Measurements from ENCODE around the gene TSKU. TPM values are rescaled to one million over a fixed set of nuclear protein-coding genes. Genes with fewer than 3 reads are reported as not detected.

Gene TSKU
- total and polyA plus RNA-seq, 2 experiments from 2014 or later: 11.7 to 31.1 TPM

DNA sequence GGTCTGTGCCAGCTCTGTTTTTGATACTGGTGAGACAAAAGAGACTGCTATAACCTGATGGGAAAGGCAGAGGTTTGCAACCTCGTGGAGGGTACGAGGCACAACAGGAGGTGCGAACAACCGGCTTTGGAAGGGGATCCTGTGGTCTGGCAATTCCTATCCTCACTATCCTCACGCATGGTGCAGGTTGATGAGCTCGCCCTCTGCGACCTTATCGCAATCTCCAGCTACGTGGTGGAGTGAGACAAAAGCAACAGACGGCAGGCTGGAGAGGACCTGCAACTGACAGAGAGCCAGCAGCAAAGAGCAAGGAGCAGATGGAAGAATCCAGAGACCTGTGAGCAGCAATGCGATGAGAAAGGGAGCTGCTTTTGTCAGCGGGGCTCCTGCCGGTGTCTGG lies 47.3 kb upstream of the TSKU start:
- peaks cover 20% of the 10 kb centered on the region for H3K27me3 Mint-ChIP-seq (ENCODE audit: insufficient read depth, low read depth, poor library complexity)
- ATAC-seq (no peak), DNase-seq (ENCODE audit: low spot score) (no peak)
- peak overlapping the region; percentile 76 for H2AFZ ChIP-seq
- H3K79me2 ChIP-seq (replicated peaks; ENCODE audit: insufficient read depth): no peaks in the 10 kb centered on the region
- no peaks in the 10 kb centered on the region for H3K9me2 ChIP-seq (ENCODE audit: insufficient read depth)
- no peaks in the 10 kb centered on the region for H3K27me3 ChIP-seq (ENCODE audit: insufficient read depth)
- no peaks in the 10 kb centered on the region for H3K36me3 ChIP-seq (ENCODE audit: insufficient read depth)
- no peak overlapping the region for H3K27ac Mint-ChIP-seq
- TF ChIP-seq, protein P1, sequence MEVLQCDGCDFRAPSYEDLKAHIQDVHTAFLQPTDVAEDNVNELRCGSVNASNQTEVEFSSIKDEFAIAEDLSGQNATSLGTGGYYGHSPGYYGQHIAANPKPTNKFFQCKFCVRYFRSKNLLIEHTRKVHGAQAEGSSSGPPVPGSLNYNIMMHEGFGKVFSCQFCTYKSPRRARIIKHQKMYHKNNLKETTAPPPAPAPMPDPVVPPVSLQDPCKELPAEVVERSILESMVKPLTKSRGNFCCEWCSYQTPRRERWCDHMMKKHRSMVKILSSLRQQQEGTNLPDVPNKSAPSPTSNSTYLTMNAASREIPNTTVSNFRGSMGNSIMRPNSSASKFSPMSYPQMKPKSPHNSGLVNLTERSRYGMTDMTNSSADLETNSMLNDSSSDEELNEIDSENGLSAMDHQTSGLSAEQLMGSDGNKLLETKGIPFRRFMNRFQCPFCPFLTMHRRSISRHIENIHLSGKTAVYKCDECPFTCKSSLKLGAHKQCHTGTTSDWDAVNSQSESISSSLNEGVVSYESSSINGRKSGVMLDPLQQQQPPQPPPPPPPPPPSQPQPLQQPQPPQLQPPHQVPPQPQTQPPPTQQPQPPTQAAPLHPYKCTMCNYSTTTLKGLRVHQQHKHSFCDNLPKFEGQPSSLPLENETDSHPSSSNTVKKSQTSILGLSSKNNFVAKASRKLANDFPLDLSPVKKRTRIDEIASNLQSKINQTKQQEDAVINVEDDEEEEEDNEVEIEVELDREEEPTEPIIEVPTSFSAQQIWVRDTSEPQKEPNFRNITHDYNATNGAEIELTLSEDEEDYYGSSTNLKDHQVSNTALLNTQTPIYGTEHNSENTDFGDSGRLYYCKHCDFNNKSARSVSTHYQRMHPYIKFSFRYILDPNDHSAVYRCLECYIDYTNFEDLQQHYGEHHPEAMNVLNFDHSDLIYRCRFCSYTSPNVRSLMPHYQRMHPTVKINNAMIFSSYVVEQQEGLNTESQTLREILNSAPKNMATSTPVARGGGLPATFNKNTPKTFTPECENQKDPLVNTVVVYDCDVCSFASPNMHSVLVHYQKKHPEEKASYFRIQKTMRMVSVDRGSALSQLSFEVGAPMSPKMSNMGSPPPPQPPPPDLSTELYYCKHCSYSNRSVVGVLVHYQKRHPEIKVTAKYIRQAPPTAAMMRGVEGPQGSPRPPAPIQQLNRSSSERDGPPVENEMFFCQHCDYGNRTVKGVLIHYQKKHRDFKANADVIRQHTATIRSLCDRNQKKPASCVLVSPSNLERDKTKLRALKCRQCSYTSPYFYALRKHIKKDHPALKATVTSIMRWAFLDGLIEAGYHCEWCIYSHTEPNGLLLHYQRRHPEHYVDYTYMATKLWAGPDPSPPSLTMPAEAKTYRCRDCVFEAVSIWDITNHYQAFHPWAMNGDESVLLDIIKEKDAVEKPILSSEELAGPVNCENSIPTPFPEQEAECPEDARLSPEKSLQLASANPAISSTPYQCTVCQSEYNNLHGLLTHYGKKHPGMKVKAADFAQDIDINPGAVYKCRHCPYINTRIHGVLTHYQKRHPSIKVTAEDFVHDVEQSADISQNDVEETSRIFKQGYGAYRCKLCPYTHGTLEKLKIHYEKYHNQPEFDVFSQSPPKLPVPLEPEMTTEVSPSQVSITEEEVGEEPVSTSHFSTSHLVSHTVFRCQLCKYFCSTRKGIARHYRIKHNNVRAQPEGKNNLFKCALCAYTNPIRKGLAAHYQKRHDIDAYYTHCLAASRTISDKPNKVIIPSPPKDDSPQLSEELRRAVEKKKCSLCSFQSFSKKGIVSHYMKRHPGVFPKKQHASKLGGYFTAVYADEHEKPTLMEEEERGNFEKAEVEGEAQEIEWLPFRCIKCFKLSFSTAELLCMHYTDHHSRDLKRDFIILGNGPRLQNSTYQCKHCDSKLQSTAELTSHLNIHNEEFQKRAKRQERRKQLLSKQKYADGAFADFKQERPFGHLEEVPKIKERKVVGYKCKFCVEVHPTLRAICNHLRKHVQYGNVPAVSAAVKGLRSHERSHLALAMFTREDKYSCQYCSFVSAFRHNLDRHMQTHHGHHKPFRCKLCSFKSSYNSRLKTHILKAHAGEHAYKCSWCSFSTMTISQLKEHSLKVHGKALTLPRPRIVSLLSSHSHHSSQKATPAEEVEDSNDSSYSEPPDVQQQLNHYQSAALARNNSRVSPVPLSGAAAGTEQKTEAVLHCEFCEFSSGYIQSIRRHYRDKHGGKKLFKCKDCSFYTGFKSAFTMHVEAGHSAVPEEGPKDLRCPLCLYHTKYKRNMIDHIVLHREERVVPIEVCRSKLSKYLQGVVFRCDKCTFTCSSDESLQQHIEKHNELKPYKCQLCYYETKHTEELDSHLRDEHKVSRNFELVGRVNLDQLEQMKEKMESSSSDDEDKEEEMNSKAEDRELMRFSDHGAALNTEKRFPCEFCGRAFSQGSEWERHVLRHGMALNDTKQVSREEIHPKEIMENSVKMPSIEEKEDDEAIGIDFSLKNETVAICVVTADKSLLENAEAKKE (CRISPR knock-in tag; IDR thresholded peaks at IDR 0.05): no peak
- TF ChIP-seq NANOG (IDR thresholded peaks at IDR 0.05; ENCODE audit: borderline replicate concordance) (no peak), ZNF114 (CRISPR knock-in tag; IDR thresholded peaks at IDR 0.05) (no peak), STAT1 (IDR thresholded peaks at IDR 0.05; ENCODE audit: unreplicated experiment) (no peak), EZH2 (IDR thresholded peaks at IDR 0.05; ENCODE audit: low read depth, unreplicated experiment) (no peak), CREB1 (CRISPR knock-in tag; IDR thresholded peaks at IDR 0.05; ENCODE audit: low read depth) (no peak), ZNF331 (CRISPR knock-in tag; IDR thresholded peaks at IDR 0.05; ENCODE audit: low read depth) (no peak), EZH2phosphoT487 (IDR thresholded peaks at IDR 0.05; ENCODE audit: unreplicated experiment) (no peak), POLR2AphosphoS5 (IDR thresholded peaks at IDR 0.05; ENCODE audit: low read depth) (no peak), JUNB (IDR thresholded peaks at IDR 0.05; ENCODE audit: unreplicated experiment) (no peak)
- TF ChIP-seq, protein P2, sequence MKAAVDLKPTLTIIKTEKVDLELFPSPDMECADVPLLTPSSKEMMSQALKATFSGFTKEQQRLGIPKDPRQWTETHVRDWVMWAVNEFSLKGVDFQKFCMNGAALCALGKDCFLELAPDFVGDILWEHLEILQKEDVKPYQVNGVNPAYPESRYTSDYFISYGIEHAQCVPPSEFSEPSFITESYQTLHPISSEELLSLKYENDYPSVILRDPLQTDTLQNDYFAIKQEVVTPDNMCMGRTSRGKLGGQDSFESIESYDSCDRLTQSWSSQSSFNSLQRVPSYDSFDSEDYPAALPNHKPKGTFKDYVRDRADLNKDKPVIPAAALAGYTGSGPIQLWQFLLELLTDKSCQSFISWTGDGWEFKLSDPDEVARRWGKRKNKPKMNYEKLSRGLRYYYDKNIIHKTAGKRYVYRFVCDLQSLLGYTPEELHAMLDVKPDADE (IDR thresholded peaks at IDR 0.05): no peak
- TF ChIP-seq, protein P3, sequence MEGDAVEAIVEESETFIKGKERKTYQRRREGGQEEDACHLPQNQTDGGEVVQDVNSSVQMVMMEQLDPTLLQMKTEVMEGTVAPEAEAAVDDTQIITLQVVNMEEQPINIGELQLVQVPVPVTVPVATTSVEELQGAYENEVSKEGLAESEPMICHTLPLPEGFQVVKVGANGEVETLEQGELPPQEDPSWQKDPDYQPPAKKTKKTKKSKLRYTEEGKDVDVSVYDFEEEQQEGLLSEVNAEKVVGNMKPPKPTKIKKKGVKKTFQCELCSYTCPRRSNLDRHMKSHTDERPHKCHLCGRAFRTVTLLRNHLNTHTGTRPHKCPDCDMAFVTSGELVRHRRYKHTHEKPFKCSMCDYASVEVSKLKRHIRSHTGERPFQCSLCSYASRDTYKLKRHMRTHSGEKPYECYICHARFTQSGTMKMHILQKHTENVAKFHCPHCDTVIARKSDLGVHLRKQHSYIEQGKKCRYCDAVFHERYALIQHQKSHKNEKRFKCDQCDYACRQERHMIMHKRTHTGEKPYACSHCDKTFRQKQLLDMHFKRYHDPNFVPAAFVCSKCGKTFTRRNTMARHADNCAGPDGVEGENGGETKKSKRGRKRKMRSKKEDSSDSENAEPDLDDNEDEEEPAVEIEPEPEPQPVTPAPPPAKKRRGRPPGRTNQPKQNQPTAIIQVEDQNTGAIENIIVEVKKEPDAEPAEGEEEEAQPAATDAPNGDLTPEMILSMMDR (conservative IDR thresholded peaks at IDR 0.05; ENCODE audit: low read depth in 2 of 2): no peak
- TF ChIP-seq, protein P4, sequence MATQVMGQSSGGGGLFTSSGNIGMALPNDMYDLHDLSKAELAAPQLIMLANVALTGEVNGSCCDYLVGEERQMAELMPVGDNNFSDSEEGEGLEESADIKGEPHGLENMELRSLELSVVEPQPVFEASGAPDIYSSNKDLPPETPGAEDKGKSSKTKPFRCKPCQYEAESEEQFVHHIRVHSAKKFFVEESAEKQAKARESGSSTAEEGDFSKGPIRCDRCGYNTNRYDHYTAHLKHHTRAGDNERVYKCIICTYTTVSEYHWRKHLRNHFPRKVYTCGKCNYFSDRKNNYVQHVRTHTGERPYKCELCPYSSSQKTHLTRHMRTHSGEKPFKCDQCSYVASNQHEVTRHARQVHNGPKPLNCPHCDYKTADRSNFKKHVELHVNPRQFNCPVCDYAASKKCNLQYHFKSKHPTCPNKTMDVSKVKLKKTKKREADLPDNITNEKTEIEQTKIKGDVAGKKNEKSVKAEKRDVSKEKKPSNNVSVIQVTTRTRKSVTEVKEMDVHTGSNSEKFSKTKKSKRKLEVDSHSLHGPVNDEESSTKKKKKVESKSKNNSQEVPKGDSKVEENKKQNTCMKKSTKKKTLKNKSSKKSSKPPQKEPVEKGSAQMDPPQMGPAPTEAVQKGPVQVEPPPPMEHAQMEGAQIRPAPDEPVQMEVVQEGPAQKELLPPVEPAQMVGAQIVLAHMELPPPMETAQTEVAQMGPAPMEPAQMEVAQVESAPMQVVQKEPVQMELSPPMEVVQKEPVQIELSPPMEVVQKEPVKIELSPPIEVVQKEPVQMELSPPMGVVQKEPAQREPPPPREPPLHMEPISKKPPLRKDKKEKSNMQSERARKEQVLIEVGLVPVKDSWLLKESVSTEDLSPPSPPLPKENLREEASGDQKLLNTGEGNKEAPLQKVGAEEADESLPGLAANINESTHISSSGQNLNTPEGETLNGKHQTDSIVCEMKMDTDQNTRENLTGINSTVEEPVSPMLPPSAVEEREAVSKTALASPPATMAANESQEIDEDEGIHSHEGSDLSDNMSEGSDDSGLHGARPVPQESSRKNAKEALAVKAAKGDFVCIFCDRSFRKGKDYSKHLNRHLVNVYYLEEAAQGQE (IDR thresholded peaks at IDR 0.05; ENCODE audit: unreplicated experiment): no peak
- H3K4me3 Mint-ChIP-seq: no peak overlapping the region; the same call in 2 of the 3 replicates
- no peaks in the 10 kb centered on the region for H4K20me1 ChIP-seq (replicated peaks; ENCODE audit: insufficient read depth)
- no peak overlapping the region for H3K27ac ChIP-seq (ENCODE audit: low read depth)
- H3K4me1 ChIP-seq (ENCODE audit: insufficient read depth): peaks cover 14% of the 10 kb centered on the region
- no peaks in the 10 kb centered on the region for H3F3A ChIP-seq (replicated peaks; ENCODE audit: low read depth)
- peaks cover 31% of the 10 kb centered on the region for H3K4me1 Mint-ChIP-seq
- no peaks in the 10 kb centered on the region for H3K9me3 Mint-ChIP-seq
- no peak overlapping the region for H3K4me3 ChIP-seq
- H3K36me3 Mint-ChIP-seq (ENCODE audit: low read depth): no peaks in the 10 kb centered on the region; the same call in 2 of the 3 replicates
- H3K4me2 ChIP-seq: no peak overlapping the region

All from GM23338 (cell line).